Activated CD8-positive, alpha-beta memory T cell treated with anti-CD3 and anti-CD28 coated beads for 36 hours (primary cell): Measurements from ENCODE around the gene BID. TPM values are rescaled to one million over a fixed set of nuclear protein-coding genes. Genes with fewer than 3 reads are reported as not detected.
"Not testable (repeated sequence)": the region's sequence is repeated elsewhere in the genome, so short reads cannot be mapped to it uniquely, and the experiment has no call there.

Source experiments
- CTCF ChIA-PET: fragments of 350-600 bp; sonication (Branson Sonifier 250); formaldehyde crosslinking; loops from one replicate; lab custom pipeline; 2021; ENCODE audit warnings: antibody characterized with exemption; lab: Charles Lee
- POLR2A ChIA-PET: fragments of 350-600 bp; sonication (Branson Sonifier 250); formaldehyde crosslinking; loops from one replicate; lab custom pipeline; 2021; ENCODE audit warnings: antibody characterized with exemption; lab: Charles Lee
- total RNA-seq, 2 experiments: library from RNA; stranded (reverse); gene quantifications; one replicate each; pipeline ENCODE4 v1.2.3, GENCODE V29; 2021

BID gene
- total RNA-seq, 2 experiments from 2014 or later = 13.6 to 15.8 TPM

- ChIA-PET POLR2A (no interaction called here), CTCF (no interaction called here)
Observed at GRCh38 chr22:17699696-17700340, 74.5 kb downstream of the BID start.

- ChIA-PET CTCF (no interaction called here), POLR2A (interaction anchor here (0.6 kb wide), 1 partner anchor 9 kb away, joined by 3 read pairs; no protein-coding TSS in a partner anchor)
Observed at GRCh38 chr22:17698948-17699347, 75.3 kb downstream of the BID start.

GRCh38 chr22:17698276-17698675 lies 76.0 kb downstream of the BID start:
- CTCF ChIA-PET = not testable (repeated sequence)
- POLR2A ChIA-PET = interaction anchor here (0.6 kb wide), 1 partner anchor 10 kb away, joined by 3 read pairs; no protein-coding TSS in a partner anchor

- POLR2A ChIA-PET = not testable (repeated sequence)
- CTCF ChIA-PET = interaction anchor here (1.4 kb wide), 1 partner anchor 526 kb away, joined by 4 read pairs; no protein-coding TSS in a partner anchor
Observed at GRCh38 chr22:17697196-17697595, 77.1 kb downstream of the BID start.

GRCh38 chr22:17695986-17696385 lies 78.3 kb downstream of the BID start:
- ChIA-PET CTCF (interaction anchor here (0.7 to 1.4 kb wide), 2 partner anchors 65 to 525 kb away, joined by 3 to 4 read pairs; no protein-coding TSS in a partner anchor), POLR2A (no interaction called here)

GRCh38 chr22:17694752-17695151 lies 79.5 kb downstream of the BID start:
- CTCF ChIA-PET = no interaction called here
- POLR2A ChIA-PET = no interaction called here

- ChIA-PET POLR2A (no interaction called here), CTCF (no interaction called here)
Observed at GRCh38 chr22:17694193-17694592, 80.1 kb downstream of the BID start.

GRCh38 chr22:17692841-17693240 lies 81.4 kb downstream of the BID start:
- CTCF ChIA-PET = no interaction called here
- POLR2A ChIA-PET = no interaction called here

- POLR2A ChIA-PET = no interaction called here
Observed at GRCh38 chr22:17684245-17684644, 90.0 kb downstream of the BID start.

More at GRCh38 chr22:17684245-17684644, 90.0 kb downstream of the BID start:
- CTCF ChIA-PET = no interaction called here

Other genes starting within 250 kb of the BID start
- not detected for gene SLC25A18, start 211.0 kb downstream of the BID start, total RNA-seq
- 10 to 100 TPM; 90.3 to 95.0 TPM for gene ATP6V1E1, start 145.7 kb downstream of the BID start, total RNA-seq
- gene BCL2L13, start 135.7 kb downstream of the BID start, total RNA-seq = 10 to 100 TPM; 37.9 to 38.7 TPM